Stimulated activated CD4-positive, alpha-beta T cell treated with anti-CD3 and anti-CD28 coated beads, Interleukin-4, amount 100 ng/mL, for 48 hours (primary cell): ENCODE measurements around the gene AP3B1.

Source experiments
- DNase-seq, 2 donors: peaks; one replicate each; pipeline ENCODE4 v3.0.0-alpha.2; 2020; ENCODE audit warnings: low read depth in 2 of 2

The AP3B1 gene

DNA sequence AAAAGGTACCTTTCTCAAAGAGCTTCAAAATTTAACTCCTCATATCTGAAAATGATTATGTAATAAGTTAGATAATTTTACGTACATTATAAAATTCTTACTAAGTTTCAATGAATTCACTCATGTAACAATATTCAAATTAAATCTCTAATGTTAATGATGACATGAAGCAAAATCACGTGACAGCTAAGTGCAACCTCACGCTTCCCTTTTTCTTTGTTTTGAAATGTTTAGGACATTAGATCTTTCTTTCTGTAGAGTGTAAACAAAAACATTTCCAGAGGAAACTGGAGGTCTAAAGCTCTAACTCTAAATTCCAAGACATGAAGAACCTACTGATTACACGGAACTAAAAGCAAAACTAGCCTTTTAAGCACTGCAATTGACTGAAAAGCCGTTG, 291.0 kb downstream of the AP3B1 start:
- DNase-seq = no peak

GRCh38 chr5:78002690-78003089, 291.8 kb downstream of the AP3B1 start:
- DNase-seq = no peak

- no peak for DNase-seq
Observed at GRCh38 chr5:78001197-78001596, 293.3 kb downstream of the AP3B1 start.

GRCh38 chr5:78000191-78000590, 294.3 kb downstream of the AP3B1 start:
- DNase-seq = no peak

DNA sequence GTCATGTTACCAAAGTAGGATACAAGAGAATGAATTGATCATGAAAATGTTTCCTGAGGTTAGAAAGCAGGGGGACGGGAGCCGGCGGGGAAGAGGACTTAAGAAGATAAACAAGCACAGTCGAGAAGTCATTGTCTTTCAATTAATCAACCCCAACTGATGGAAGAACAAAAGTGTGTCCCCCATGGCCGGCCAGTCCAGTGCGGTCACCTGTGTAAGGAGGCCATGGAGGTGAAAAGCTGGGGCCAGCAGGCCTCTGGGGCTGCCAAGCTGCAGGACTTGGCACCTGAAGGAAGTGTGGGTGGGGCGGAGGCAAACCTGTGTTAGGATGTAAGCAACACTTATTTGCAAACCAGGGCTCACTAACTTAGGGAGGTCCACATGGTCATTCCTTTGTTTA, 295.1 kb downstream of the AP3B1 start:
- DNase-seq = no peak

- no peak for DNase-seq
Observed at GRCh38 chr5:77996943-77997342, 297.6 kb downstream of the AP3B1 start.

GRCh38 chr5:77995793-77996409, 298.6 kb downstream of the AP3B1 start:
- DNase-seq = no peak

DNA sequence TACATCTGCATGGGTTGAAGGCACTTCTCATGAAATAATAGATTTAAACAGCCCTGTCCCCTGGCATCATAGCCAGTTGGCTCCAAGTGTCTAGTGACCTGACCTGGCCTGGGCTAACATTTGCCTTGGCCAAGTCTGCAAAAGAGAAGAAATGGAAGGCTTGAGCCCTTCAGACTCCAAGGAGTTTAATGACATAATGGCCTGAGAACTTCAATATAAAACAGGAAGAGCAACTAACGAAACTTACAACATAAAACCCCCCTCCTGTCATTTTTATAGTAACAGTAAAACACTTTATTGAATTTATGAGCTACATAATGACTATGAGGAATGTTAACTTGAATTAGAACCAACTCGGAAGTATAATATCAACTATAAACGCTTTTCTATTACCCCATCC, 299.6 kb downstream of the AP3B1 start:
- no peak for DNase-seq

DNA sequence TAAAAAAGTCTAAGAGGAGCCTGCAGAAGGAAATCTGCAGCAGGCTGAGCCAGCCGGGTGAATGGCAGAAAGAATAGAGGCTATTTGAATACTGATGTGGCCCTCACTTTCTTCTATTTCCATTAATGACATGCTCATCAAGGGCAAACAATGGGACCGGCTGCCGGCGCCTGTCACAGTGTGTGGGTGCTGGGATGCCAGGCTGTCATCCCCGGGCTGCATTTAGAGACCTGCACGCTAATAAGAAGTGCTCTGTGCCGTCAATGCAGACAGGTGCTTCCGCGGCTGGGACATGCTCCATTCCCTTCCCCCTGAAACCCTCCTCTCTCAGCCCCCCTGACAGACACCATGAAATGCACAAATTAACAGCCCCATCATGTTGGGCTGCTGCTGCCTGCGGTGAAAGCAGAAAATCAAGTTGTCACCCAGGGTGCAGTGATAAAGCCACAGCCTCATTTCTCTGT, 300.6 kb downstream of the AP3B1 start:
- DNase-seq = no peak

- no peak for DNase-seq
Observed at GRCh38 chr5:77993141-77993854, 301.2 kb downstream of the AP3B1 start.

- DNase-seq = no peak
Observed at GRCh38 chr5:77991084-77991483, 303.4 kb downstream of the AP3B1 start.

GRCh38 chr5:77990020-77990419, 304.5 kb downstream of the AP3B1 start:
- DNase-seq = no peak

GRCh38 chr5:77987988-77988387, 306.5 kb downstream of the AP3B1 start:
- DNase-seq = no peak

- DNase-seq = no peak
Observed at GRCh38 chr5:77987331-77987730, 307.2 kb downstream of the AP3B1 start.

GRCh38 chr5:77986261-77986660, 308.2 kb downstream of the AP3B1 start:
- DNase-seq = no peak

GRCh38 chr5:77985247-77985646, 309.3 kb downstream of the AP3B1 start:
- DNase-seq = no peak

DNA sequence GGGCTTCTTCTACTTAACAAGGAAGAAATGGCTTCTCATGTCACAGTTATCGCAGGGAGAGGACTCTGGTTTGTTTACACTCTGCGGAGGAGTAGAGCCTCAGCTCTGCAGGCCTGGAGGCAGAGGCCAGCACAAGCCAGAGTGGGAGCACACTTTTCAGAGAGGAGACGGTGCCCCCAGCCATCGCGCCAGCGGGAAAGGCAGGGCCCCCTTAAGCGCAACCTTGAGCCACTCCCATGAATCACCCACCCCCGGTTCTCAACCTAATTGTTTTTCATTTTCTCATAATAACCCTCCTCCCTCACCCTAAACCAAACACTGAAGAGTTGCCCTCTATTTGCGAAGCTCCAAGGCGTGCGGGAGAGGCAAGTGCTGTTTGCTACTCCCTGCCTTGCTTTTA, 309.9 kb downstream of the AP3B1 start:
- no peak for DNase-seq

DNA sequence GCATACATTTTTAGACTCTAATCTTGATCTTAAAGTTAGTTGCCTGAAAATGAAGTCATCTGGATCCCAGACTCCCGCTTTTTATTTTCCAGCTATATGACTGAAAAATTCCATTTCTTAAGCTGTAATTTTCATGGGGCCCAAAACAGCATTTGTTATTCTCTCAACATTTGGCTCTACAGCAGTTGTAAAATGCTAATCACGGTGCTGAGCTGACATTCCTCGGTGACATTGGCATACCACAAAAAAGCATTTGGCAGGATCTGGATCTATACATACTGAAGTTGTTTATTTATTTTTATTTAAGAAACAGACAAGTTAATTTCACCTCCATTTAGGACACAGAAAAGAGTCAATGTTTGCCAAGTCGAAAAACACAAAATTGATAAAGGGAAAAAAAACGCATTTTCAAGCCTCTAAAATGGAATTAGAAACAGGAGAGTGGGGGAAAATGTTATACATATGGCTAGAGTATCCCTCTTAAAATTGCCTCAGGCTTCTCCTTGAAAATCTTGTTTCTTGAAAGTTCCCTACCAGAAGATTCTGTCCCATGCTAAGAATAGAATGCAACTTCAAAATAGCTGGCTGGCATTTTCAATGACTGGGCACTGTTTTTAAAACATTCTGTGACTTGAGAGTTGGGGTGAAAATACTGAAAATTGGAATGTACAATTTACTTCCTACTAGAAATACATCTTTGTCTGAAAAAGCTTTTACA, 310.9 kb downstream of the AP3B1 start:
- no peak for DNase-seq

- no peak for DNase-seq
Observed at GRCh38 chr5:77981820-77982219, 312.7 kb downstream of the AP3B1 start.

- no peak for DNase-seq
Observed at GRCh38 chr5:77974576-77974975, 319.9 kb downstream of the AP3B1 start.

GRCh38 chr5:77973253-77973609, 321.3 kb downstream of the AP3B1 start:
- DNase-seq = no peak

DNA sequence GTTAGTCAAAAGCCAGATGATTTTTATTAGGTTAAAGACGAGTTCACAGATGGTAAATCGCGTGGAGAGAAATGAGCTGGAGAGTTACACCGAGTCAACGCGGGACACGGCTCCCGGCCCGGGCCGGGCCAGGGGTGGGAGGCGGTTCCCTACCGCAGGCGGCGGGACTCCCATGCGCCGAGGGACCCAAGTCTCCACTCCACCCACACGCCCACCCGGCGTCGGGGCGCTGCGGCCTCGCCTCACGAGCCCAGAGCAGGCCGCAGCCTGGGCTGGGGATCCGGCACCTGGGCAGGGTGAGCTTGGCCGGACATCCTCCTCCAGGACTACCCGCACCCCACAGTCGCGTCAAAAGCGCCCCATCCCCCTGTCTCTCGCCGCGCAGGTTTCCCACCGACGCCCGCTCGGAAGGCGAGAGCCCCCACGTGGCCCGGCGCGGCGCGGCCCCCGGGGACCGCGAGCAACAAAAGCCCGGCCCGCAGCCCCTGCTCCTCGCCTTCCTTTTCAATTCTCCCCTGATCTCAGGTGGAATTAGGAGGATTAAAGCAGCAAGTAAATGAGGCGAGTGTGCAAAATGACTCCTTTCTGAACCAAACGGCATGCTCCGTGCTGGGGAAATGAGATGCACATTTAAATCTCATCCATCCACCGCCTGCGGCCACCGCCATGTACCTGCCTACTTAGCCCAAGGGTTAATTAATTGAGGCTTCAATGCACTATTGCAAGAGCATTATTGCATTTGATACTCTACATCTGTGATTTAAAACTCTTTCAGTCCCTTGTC, 321.8 kb downstream of the AP3B1 start:
- DNase-seq = peak in 1 of 2 donors; percentile 11
